H1 (cell line): ENCODE results near the gene SLC6A18. TPM values are rescaled to one million over a fixed set of nuclear protein-coding genes. Genes with fewer than 3 reads are reported as not detected.

ENCODE experiments used
- CTCF ChIA-PET: fragments of 300-600 bp; sonication (Branson Sonifier 250); formaldehyde crosslinking; loops from one replicate; lab custom pipeline; 2021; ENCODE audit not compliant: partially characterized antibody; lab: Charles Lee
- POLR2A ChIA-PET: fragments of 300-600 bp; sonication (Branson Sonifier 250); formaldehyde crosslinking; loops from one replicate; lab custom pipeline; 2021; ENCODE audit warnings: inconsistent platforms; ENCODE audit not compliant: partially characterized antibody; lab: Charles Lee
- DNase-seq, 2 experiments: peaks; one replicate each; pipeline versions ENCODE4 v3.0.0 to v3.0.0-alpha.2; 2010 to 2022; ENCODE audit warnings: low spot score in 2 of 2, low read depth in 1 of 2, mixed read lengths in 1 of 2
- FAIRE-seq: peaks from 2 replicates; lab custom pipeline; 2011; peaks lifted over from hg19 to GRCh38; lab: Jason Lieb, UNC
- H2AFZ ChIP-seq: 2 replicates; pipeline ENCODE4 v1.8.1; 2012; ENCODE audit warnings: low read length, inconsistent platforms
- H2AK5ac ChIP-seq: 2 replicates; pipeline ENCODE4 v1.6.1; 2013; ENCODE audit warnings: low read depth, low read length
- H2BK120ac ChIP-seq: replicated peaks from 2 replicates; pipeline ENCODE3; 2013; ENCODE audit warnings: low read depth, low read length, inconsistent platforms
- H2BK12ac ChIP-seq: 2 replicates; pipeline ENCODE4 v1.6.1; 2013; ENCODE audit warnings: low read depth, low read length
- H2BK15ac ChIP-seq: 2 replicates; pipeline ENCODE4 v1.6.1; 2013; ENCODE audit warnings: low read length
- H2BK20ac ChIP-seq: 2 replicates; pipeline ENCODE4 v1.6.1; 2013; ENCODE audit warnings: low read length
- H2BK5ac ChIP-seq: 2 replicates; pipeline ENCODE4 v1.6.1; 2013; ENCODE audit warnings: low read depth, low read length
- H3K14ac ChIP-seq: 2 replicates; pipeline ENCODE4 v1.6.1; 2013; ENCODE audit warnings: inconsistent platforms; ENCODE audit not compliant: insufficient read length
- H3K18ac ChIP-seq: 2 replicates; pipeline ENCODE4 v1.6.1; 2013; ENCODE audit warnings: low read length; ENCODE audit errors: extremely low read depth
- H3K23ac ChIP-seq: 2 replicates; pipeline ENCODE4 v1.6.1; 2013; ENCODE audit warnings: inconsistent platforms; ENCODE audit not compliant: insufficient read length
- H3K23me2 ChIP-seq: 2 replicates; pipeline ENCODE4 v1.6.1; 2013; ENCODE audit warnings: low read depth, low read length
- H3K27ac ChIP-seq: 2 replicates; pipeline ENCODE4 v1.6.1; 2011; ENCODE audit warnings: low read depth, low read length, inconsistent platforms
- H3K27me3 ChIP-seq, 4 experiments: replicated peaks in 1 of 4; 1 replicate in 1 of 4; 2 replicates in 3 of 4; pipeline versions ENCODE4 v1.6.1 to v1.8.1; 2011 to 2013; ENCODE audit warnings: low read length in 3 of 4, mild to moderate bottlenecking in 3 of 4, inconsistent platforms in 2 of 4, mixed read lengths in 2 of 4, moderate library complexity in 1 of 4; ENCODE audit not compliant: control insufficient read depth in 3 of 4, insufficient read depth in 3 of 4; ENCODE audit errors: extremely low read depth in 1 of 4
- H3K36me3 ChIP-seq, 4 experiments: 2 replicates each; pipeline versions ENCODE4 v1.6.1 to v1.8.1; 2011 to 2013; ENCODE audit warnings: mild to moderate bottlenecking in 4 of 4, low read length in 3 of 4, moderate library complexity in 2 of 4, control low read depth in 1 of 4, inconsistent platforms in 1 of 4; ENCODE audit not compliant: insufficient read depth in 4 of 4, control insufficient read depth in 2 of 4
- H3K4ac ChIP-seq: replicated peaks from 2 replicates; pipeline ENCODE3; 2013; ENCODE audit warnings: low read length, low read depth, mixed read lengths, inconsistent platforms; ENCODE audit not compliant: insufficient read length
- H3K4me1 ChIP-seq, 4 experiments: replicated peaks in 1 of 4; 1 replicate in 1 of 4; 2 replicates in 3 of 4; pipeline versions ENCODE4 v1.6.1 to v1.8.1; 2011 to 2013; ENCODE audit warnings: low read length in 3 of 4, inconsistent platforms in 2 of 4, mixed read lengths in 1 of 4; ENCODE audit not compliant: insufficient read depth in 4 of 4, control insufficient read depth in 3 of 4
- H3K4me2 ChIP-seq, 2 experiments: 2 replicates each; pipeline versions ENCODE4 v1.6.1 to v1.8.1; 2011 to 2013; ENCODE audit warnings: low read depth in 2 of 2, low read length in 2 of 2, control low read depth in 1 of 2, inconsistent platforms in 1 of 2, mild to moderate bottlenecking in 1 of 2; ENCODE audit not compliant: insufficient read depth in 1 of 2
- H3K4me3 ChIP-seq, 4 experiments: fragments of 200-600, 300-600 bp in 1 of 4; sonication (generic), shearing (Covaris generic), sonication (Bioruptor Twin) in 1 of 4; 2 replicates each; pipeline versions ENCODE4 v1.5.1 to v1.8.1; 2011 to 2016; ENCODE audit warnings: low read length in 4 of 4, low read depth in 3 of 4, control low read depth in 2 of 4, inconsistent platforms in 2 of 4, mild to moderate bottlenecking in 2 of 4, mixed read lengths in 1 of 4, moderate library complexity in 1 of 4; ENCODE audit not compliant: insufficient read depth in 2 of 4; ENCODE audit errors: extremely low read depth in 1 of 4
- H3K56ac ChIP-seq: replicated peaks from 2 replicates; pipeline ENCODE3; 2013; ENCODE audit warnings: low read depth, mild to moderate bottlenecking, mixed read lengths, low read length, inconsistent platforms; ENCODE audit not compliant: insufficient read length
- H3K79me1 ChIP-seq: 2 replicates; pipeline ENCODE4 v1.6.1; 2013; ENCODE audit warnings: low read depth, low read length, control low read depth
- H3K79me2 ChIP-seq, 2 experiments: 2 replicates each; pipeline versions ENCODE4 v1.6.1 to v1.8.1; 2012 to 2013; ENCODE audit warnings: low read length in 2 of 2, mild to moderate bottlenecking in 2 of 2, inconsistent platforms in 1 of 2; ENCODE audit not compliant: insufficient read depth in 2 of 2, control insufficient read depth in 1 of 2
- H3K9ac ChIP-seq, 4 experiments: replicated peaks in 1 of 4; 1 replicate in 1 of 4; 2 replicates in 3 of 4; pipeline versions ENCODE4 v1.6.1 to v1.8.1; 2011 to 2013; ENCODE audit warnings: low read depth in 3 of 4, low read length in 3 of 4, control low read depth in 2 of 4, mild to moderate bottlenecking in 2 of 4, moderate library complexity in 2 of 4, inconsistent platforms in 1 of 4; ENCODE audit errors: extremely low read depth in 1 of 4
- H3K9me3 ChIP-seq, 2 experiments: 2 replicates each; pipeline versions ENCODE4 v1.6.1 to v1.8.1; 2012 to 2013; ENCODE audit warnings: mild to moderate bottlenecking in 2 of 2, moderate library complexity in 2 of 2, control low read depth in 1 of 2, inconsistent platforms in 1 of 2, low read depth in 1 of 2, low read length in 1 of 2, mixed read lengths in 1 of 2; ENCODE audit not compliant: insufficient read depth in 2 of 2
- H4K20me1 ChIP-seq, 2 experiments: replicated peaks in 1 of 2; 2 replicates each; pipeline versions ENCODE3 to v1.8.1; 2011 to 2013; ENCODE audit warnings: inconsistent platforms in 2 of 2, low read length in 2 of 2, mild to moderate bottlenecking in 1 of 2; ENCODE audit not compliant: insufficient read depth in 2 of 2, control insufficient read depth in 1 of 2
- H4K5ac ChIP-seq: 2 replicates; pipeline ENCODE4 v1.6.1; 2013; ENCODE audit warnings: low read length, low read depth, mixed read lengths, inconsistent platforms; ENCODE audit not compliant: insufficient read length
- H4K8ac ChIP-seq: 2 replicates; pipeline ENCODE4 v1.8.0; 2013; ENCODE audit warnings: mild to moderate bottlenecking, moderate library complexity, low read length, inconsistent platforms; ENCODE audit not compliant: insufficient read depth; ENCODE audit errors: extremely low read depth
- H4K91ac ChIP-seq: replicated peaks from 2 replicates; pipeline ENCODE3; 2013; ENCODE audit warnings: low read length, mixed read lengths, inconsistent platforms; ENCODE audit not compliant: insufficient read length
- CREB1 ChIP-seq: IDR thresholded peaks from 2 replicates; pipeline ENCODE4 v1.6.1; 2012; ENCODE audit warnings: inconsistent platforms
- EZH2 ChIP-seq: fragments of 200-600 bp; sonication (generic); IDR thresholded peaks from 2 replicates; pipeline ENCODE4 v1.7.1; 2012; ENCODE audit warnings: low read depth, mild to moderate bottlenecking, moderate library complexity, low read length, inconsistent platforms; ENCODE audit not compliant: severe bottlenecking
- KDM5A ChIP-seq: fragments of 200-600 bp; IDR thresholded peaks from 2 replicates; pipeline ENCODE4 v1.7.1; 2012; ENCODE audit warnings: mild to moderate bottlenecking, low read length, inconsistent platforms, mixed read lengths
- PHF8 ChIP-seq: fragments of 200-600 bp; sonication (generic); conservative IDR thresholded peaks from 2 replicates; pipeline ENCODE4 v1.7.1; 2012; ENCODE audit warnings: low read depth, mild to moderate bottlenecking, inconsistent platforms, low read length, moderate library complexity
- POLR2A ChIP-seq, 2 experiments: IDR thresholded peaks; 1 replicate in 1 of 2; 2 replicates in 1 of 2; pipeline ENCODE4 v1.6.1; 2011; ENCODE audit warnings: low read depth in 2 of 2, low read length in 2 of 2, mild to moderate bottlenecking in 2 of 2; ENCODE audit errors: control extremely low read depth in 1 of 2
- WGBS, 2 experiments: shearing (Covaris generic) in 1 of 2; methylation state at CpG; one replicate each; pipeline versions ENCODE4 v1.1.6 to v1.1.7; 2013 to 2015; ENCODE audit warnings: low lambda C conversion rate in 2 of 2, mixed read lengths in 2 of 2, inconsistent platforms in 1 of 2, low coverage in 1 of 2, missing lambda C conversion rate in 1 of 2; ENCODE audit not compliant: insufficient replicate concordance in 2 of 2, insufficient coverage in 1 of 2, insufficient read length in 1 of 2; ENCODE audit errors: extremely low coverage in 1 of 2, missing lambda C conversion rate in 1 of 2; 5-methylcytosine and 5-hydroxymethylcytosine counted together
- polyA plus RNA-seq, 7 experiments: library from polyadenylated mRNA; depleted of rRNA in 3 of 7; stranded (reverse) in 5 of 7; unstranded in 2 of 7; fragments of >200 nt in 5 of 7; fragments of 200-250 nt in 2 of 7; gene quantifications; 1 replicate in 5 of 7; 2 replicates in 1 of 7; 4 replicates in 1 of 7; pipeline versions ENCODE4 v1.2.1 to v1.2.3, GENCODE V29; 2011 to 2013; ENCODE audit warnings: missing spikeins in 2 of 7, mixed read lengths in 2 of 7
- total RNA-seq: library from RNA; stranded (reverse); fragmentation: NEBNext Ultra II Directional; extraction: Animal tissue kit (Norgen Biotek cat#: 25700); gene quantifications from 2 replicates; pipeline ENCODE4 v1.2.1, GENCODE V29; 2021

SLC6A18 gene
- total and polyA plus RNA-seq, 2 of the 8 experiments (the other 6 are each of a cell fraction or from before 2014, with no cell fraction given): not detected

DNA sequence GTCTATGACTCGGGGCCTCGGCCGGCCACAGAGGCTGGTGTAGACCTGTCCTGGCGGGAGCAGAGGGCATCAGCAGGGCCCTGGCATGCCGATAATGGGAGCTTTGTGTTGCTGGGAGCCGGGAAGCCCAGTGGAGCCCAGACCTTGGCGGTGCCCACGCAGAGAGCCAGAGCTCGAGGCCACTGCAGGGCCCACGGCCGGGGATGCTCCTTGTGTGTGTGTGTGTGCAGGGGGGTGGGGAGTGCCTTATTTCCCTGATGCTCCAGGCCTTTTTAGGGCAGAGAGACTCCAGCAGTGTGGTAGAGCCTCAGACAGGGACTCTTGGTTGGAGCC lies 5.4 kb upstream of the SLC6A18 start:
- no peaks in the 10 kb centered on the region for H3K79me1 ChIP-seq
- no peaks in the 10 kb centered on the region for H3K79me2 ChIP-seq
- no peak overlapping the region for H4K91ac ChIP-seq
- CTCF ChIA-PET: interaction anchor here (0.6 to 1.9 kb wide), 7 partner anchors 9 to 425 kb away, joined by 3 to 6 read pairs (median 3); no protein-coding TSS in a partner anchor
- H3K4me3 ChIP-seq: no peak overlapping the region
- H2AK5ac ChIP-seq: no peak overlapping the region
- H3K4me1 ChIP-seq: peaks cover 0 to 2% (median 0%) of the 10 kb centered on the region in 4 experiments; a peak in 2 of 7 replicates
- H2BK15ac ChIP-seq: no peak overlapping the region
- H3K18ac ChIP-seq: no peak overlapping the region
- 85% methylated on average over 11 of the region's 11 CpGs; no CpG with 5 or more reads in 1 of the 2 experiments for WGBS, 2 experiments
- no peak overlapping the region; the same call in 1 of the 2 replicates for H2BK5ac ChIP-seq
- no peak overlapping the region for H2BK20ac ChIP-seq
- peaks cover 0 to 6% of the 10 kb centered on the region in 2 experiments; a peak in 2 of 4 replicates for H3K9me3 ChIP-seq
- POLR2A ChIA-PET: no interaction called here
- H4K8ac ChIP-seq: no peak overlapping the region
- no peaks in the 10 kb centered on the region for H3K36me3 ChIP-seq
- no peak overlapping the region for H2BK12ac ChIP-seq
- no peak overlapping the region for H3K14ac ChIP-seq
- DNase-seq: no peak
- no peak overlapping the region for H3K56ac ChIP-seq
- H4K20me1 ChIP-seq: peaks cover 0 to 3% of the 10 kb centered on the region in 2 experiments
- no peak overlapping the region for H4K5ac ChIP-seq
- no peaks in the 10 kb centered on the region; a peak in 1 of 7 replicates for H3K27me3 ChIP-seq
- H3K27ac ChIP-seq: no peak overlapping the region
- no peak overlapping the region for H2AFZ ChIP-seq
- H3K23ac ChIP-seq: no peak overlapping the region
- TF ChIP-seq KDM5A (no peak), POLR2A (IDR thresholded peaks at IDR 0.05; ENCODE audit: control extremely low read depth in 1 of 2, low read depth in 2 of 2, low read length in 2 of 2) (no peak), EZH2 (no peak), PHF8 (no peak), CREB1 (no peak)
- TF ChIP-seq, all 59 proteins: peak for 0
- FAIRE-seq: no peak
- H3K9ac ChIP-seq: no peak overlapping the region
- H2BK120ac ChIP-seq: no peak overlapping the region
- peaks cover 6% of the 10 kb centered on the region; the same call in 1 of the 2 replicates for H3K23me2 ChIP-seq
- H3K4ac ChIP-seq: no peak overlapping the region
- H3K4me2 ChIP-seq: no peak overlapping the region
